ENCODE results near the gene PMM1. TPM values are rescaled to one million over a fixed set of nuclear protein-coding genes. Genes with fewer than 3 reads are reported as not detected.
"Not testable (repeated sequence)": the region's sequence is repeated elsewhere in the genome, so short reads cannot be mapped to it uniquely, and the experiment has no call there.

PMM1 gene
- 15.6 and 18.9 TPM in 2 replicates for total RNA-seq

DNA sequence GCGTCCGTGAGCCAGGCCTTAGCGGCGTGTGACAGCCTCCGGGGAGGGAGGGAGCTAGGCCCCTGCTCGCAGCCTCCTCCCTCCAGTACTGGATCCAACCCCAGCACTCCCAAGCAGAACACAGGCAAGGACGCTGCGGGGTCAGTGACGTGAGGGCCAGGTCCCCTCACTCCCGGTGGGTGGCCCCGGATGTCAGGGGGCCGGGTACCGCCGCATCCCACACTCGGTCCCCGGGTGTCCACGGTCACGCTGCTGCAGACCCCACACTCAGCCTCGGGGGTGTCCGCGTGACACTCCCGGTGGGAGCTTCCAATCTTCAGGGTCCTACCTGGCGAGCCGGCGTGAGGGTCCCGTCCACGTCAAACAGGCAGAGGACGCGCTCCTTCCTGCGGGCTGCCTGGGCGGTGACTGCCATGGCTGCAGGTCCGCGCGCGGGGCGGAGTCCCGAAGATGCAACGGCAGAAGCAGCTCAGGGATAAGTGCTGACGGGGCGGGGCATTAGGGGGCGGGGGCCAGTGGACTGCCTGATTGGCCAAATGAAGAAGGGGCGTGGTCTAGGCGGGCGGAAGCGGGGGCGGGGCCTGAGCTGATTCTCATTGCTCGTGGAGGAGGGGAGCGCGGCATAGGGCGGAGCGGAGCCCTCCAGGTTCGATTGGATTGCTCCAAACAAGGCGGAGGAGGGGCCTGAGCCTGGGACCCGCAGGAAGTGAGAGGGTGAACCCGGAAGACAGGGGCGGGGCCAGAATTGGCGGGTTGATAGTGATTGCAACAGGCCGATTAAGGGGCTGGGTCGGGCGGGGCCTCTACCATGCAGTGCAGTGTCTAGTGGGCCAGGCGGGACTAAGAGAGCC lies at the start of gene PMM1:
Gene PMM1, minus strand, starts transcription at position 450 of the 851 bp plus-strand sequence. Its CDS starts 35 bp downstream, at position 415.
- peak within 1 kb of the TSS; percentile 81 for H3K27ac ChIP-seq (ENCODE audit: low read depth, low read length)
- no peaks in the 10 kb centered on the region for H3K27me3 ChIP-seq (ENCODE audit: insufficient read depth, low read length)
- H3K36me3 ChIP-seq (ENCODE audit: insufficient read depth, low read length) = peaks cover 11% of the 10 kb centered on the region
- peak within 1 kb of the TSS; percentile 89 for H2AFZ ChIP-seq (ENCODE audit: low read length)
- peaks cover 38% of the 10 kb centered on the region for H3K79me2 ChIP-seq (ENCODE audit: insufficient read depth, low read length)
- DNase-seq (ENCODE audit: insufficient read length, low spot score, missing footprints) = peak; percentile 100
- H3K4me3 ChIP-seq (ENCODE audit: insufficient read depth, low read length) = peak within 1 kb of the TSS; percentile 99
- H3K4me2 ChIP-seq (ENCODE audit: insufficient read depth, low read length) = peak within 1 kb of the TSS; percentile 95
- TF ChIP-seq, protein P1, sequence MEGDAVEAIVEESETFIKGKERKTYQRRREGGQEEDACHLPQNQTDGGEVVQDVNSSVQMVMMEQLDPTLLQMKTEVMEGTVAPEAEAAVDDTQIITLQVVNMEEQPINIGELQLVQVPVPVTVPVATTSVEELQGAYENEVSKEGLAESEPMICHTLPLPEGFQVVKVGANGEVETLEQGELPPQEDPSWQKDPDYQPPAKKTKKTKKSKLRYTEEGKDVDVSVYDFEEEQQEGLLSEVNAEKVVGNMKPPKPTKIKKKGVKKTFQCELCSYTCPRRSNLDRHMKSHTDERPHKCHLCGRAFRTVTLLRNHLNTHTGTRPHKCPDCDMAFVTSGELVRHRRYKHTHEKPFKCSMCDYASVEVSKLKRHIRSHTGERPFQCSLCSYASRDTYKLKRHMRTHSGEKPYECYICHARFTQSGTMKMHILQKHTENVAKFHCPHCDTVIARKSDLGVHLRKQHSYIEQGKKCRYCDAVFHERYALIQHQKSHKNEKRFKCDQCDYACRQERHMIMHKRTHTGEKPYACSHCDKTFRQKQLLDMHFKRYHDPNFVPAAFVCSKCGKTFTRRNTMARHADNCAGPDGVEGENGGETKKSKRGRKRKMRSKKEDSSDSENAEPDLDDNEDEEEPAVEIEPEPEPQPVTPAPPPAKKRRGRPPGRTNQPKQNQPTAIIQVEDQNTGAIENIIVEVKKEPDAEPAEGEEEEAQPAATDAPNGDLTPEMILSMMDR (IDR thresholded peaks at IDR 0.05; ENCODE audit: extremely low read depth, low read depth, low read length) = no peak
- H3K4me1 ChIP-seq (ENCODE audit: insufficient read depth, low read length) = peaks cover 17% of the 10 kb centered on the region
- H3K9me3 ChIP-seq (ENCODE audit: low read depth, low read length) = no peaks in the 10 kb centered on the region
- peaks cover 9% of the 10 kb centered on the region for H4K20me1 ChIP-seq (ENCODE audit: insufficient read depth, low read length)

- Histone ChIP-seq H4K20me1 (ENCODE audit: insufficient read depth, low read length) (peaks cover 25% of the 10 kb centered on the region), H3K79me2 (ENCODE audit: insufficient read depth, low read length) (peaks cover 58% of the 10 kb centered on the region), H2AFZ (ENCODE audit: low read length) (no peak overlapping the region), H3K27me3 (ENCODE audit: insufficient read depth, low read length) (no peaks in the 10 kb centered on the region), H3K4me2 (ENCODE audit: insufficient read depth, low read length) (no peak overlapping the region), H3K4me1 (ENCODE audit: insufficient read depth, low read length) (peaks cover 10% of the 10 kb centered on the region), H3K4me3 (ENCODE audit: insufficient read depth, low read length) (no peak overlapping the region), H3K36me3 (ENCODE audit: insufficient read depth, low read length) (peaks cover 81% of the 10 kb centered on the region), H3K27ac (ENCODE audit: low read depth, low read length) (no peak overlapping the region), H3K9me3 (ENCODE audit: low read depth, low read length) (no peaks in the 10 kb centered on the region)
- TF ChIP-seq, protein P1 (IDR thresholded peaks at IDR 0.05; ENCODE audit: extremely low read depth, low read depth, low read length) = no peak
- DNase-seq (ENCODE audit: insufficient read length, low spot score, missing footprints) = no peak
These were observed 49.1 kb upstream of the PMM1 start for GRCh38 chr22:41638748-41639147.

DNA sequence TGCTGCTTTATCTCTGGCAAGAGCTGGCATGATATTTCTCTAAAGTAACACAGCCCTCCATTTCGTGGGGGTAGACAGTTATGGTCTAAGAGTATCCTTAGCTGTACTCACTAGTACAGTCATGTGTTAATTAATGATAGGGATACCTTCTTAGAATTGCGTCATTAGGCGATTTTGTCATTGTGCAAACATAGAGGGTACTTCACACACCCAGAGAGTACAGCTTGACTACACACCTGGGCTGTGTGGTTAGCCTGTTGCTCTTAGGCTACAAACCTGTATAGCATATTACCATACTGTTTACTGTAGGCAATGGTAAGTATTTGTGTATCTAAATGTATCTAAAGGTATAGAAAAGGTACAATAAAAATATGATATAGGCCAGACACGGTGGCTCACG lies 48.5 kb upstream of the PMM1 start:
- peaks cover 83% of the 10 kb centered on the region for H3K36me3 ChIP-seq (ENCODE audit: insufficient read depth, low read length)

DNA sequence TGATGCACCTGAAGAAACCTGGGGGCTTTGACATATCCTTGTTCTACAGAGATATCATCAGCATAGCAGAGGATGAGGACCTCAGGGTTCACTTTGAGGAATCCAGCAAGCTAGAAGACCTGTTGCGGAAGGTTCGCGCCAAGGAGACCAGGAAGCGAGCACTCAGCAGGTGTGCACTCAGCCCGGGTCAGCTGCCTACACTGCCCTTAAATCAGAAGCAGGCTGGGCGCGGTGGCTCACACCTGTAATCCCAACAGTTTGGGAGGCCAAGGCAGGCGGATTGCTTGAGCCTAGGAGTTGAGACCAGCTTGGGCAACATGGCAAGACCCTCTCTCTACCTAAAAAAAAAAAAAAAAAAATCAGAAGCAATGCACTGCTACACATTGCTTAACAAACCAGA lies 48.0 kb upstream of the PMM1 start:
- H3K79me2 ChIP-seq (ENCODE audit: insufficient read depth, low read length) = peaks cover 55% of the 10 kb centered on the region
- not testable (repeated sequence) for H2AFZ ChIP-seq (ENCODE audit: low read length); H3K27me3 ChIP-seq (ENCODE audit: insufficient read depth, low read length); H3K27ac ChIP-seq (ENCODE audit: low read depth, low read length); H3K4me1 ChIP-seq (ENCODE audit: insufficient read depth, low read length); H3K4me3 ChIP-seq (ENCODE audit: insufficient read depth, low read length); H3K9me3 ChIP-seq (ENCODE audit: low read depth, low read length); H3K4me2 ChIP-seq (ENCODE audit: insufficient read depth, low read length); DNase-seq (ENCODE audit: insufficient read length, low spot score, missing footprints)
- peaks cover 78% of the 10 kb centered on the region for H3K36me3 ChIP-seq (ENCODE audit: insufficient read depth, low read length)
- H4K20me1 ChIP-seq (ENCODE audit: insufficient read depth, low read length) = peaks cover 25% of the 10 kb centered on the region

More for the DNA sequence above, 48.5 kb upstream of the PMM1 start:
- Histone ChIP-seq H3K27ac (ENCODE audit: low read depth, low read length) (no peak overlapping the region), H3K4me3 (ENCODE audit: insufficient read depth, low read length) (no peak overlapping the region), H3K27me3 (ENCODE audit: insufficient read depth, low read length) (no peaks in the 10 kb centered on the region), H4K20me1 (ENCODE audit: insufficient read depth, low read length) (peaks cover 25% of the 10 kb centered on the region), H2AFZ (ENCODE audit: low read length) (no peak overlapping the region), H3K4me1 (ENCODE audit: insufficient read depth, low read length) (peaks cover 10% of the 10 kb centered on the region), H3K4me2 (ENCODE audit: insufficient read depth, low read length) (no peak overlapping the region), H3K9me3 (ENCODE audit: low read depth, low read length) (no peaks in the 10 kb centered on the region), H3K79me2 (ENCODE audit: insufficient read depth, low read length) (peaks cover 59% of the 10 kb centered on the region)
- TF ChIP-seq, protein P1 (IDR thresholded peaks at IDR 0.05; ENCODE audit: extremely low read depth, low read depth, low read length) = no peak
- no peak for DNase-seq (ENCODE audit: insufficient read length, low spot score, missing footprints)

All from osteoblast (primary cell).